Fibroblast of pulmonary artery (primary cell): Measurements from ENCODE around the gene EPS8L1.
"Not testable (repeated sequence)": the region's sequence is repeated elsewhere in the genome, so short reads cannot be mapped to it uniquely, and the experiment has no call there.

Experiments used
- DNase-seq: peaks from one replicate; pipeline ENCODE4 v3.0.0-alpha.2; 2010; ENCODE audit warnings: low read depth
- H3K4me3 ChIP-seq: replicated peaks from 2 replicates; pipeline ENCODE4 v1.5.1; 2011; ENCODE audit warnings: low read depth, mild to moderate bottlenecking, control low read depth, low read length, moderate library complexity
- TF ChIP-seq, protein P1 (sequence below): IDR thresholded peaks from 2 replicates; pipeline ENCODE4 v1.5.1; 2011; ENCODE audit warnings: mild to moderate bottlenecking, control low read depth, low read length, inconsistent platforms; ENCODE audit errors: missing control alignments

Gene EPS8L1

DNA sequence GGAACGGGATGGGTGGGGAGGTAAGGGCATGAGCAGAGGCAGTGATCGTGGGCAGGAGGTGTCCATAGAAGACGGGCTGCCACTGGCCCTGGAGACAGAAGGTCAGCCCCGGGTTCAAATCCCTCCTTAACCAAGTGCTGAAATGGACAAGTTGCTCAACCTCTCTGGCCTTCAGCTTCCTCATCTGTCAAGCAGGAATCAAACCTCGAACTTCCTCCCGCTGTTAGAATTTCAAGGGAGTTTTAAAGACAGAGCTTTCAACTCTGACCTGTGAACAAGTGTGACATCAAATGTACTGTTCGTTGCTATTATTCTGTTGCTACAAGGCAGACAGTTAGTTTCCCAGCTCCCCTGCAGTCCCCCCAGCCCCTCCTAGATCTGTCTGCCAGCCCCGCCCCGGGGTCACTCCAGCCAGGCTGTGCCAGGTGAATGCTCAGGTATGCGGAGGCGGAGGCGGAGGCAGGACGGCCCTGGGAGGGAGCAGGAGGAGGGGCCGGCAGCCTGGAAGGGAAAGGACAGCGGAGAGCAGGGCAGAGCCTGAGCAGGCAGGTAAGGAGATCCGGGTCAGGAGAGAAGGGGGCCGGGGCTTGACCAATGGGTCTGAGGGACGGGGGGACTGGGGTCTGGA lies at the start of gene EPS8L1:
Gene EPS8L1, plus strand, starts transcription at position 499 of the 628 bp plus-strand sequence. CDS start 576 bp downstream, outside the sequence.
- TF ChIP-seq, protein P1, sequence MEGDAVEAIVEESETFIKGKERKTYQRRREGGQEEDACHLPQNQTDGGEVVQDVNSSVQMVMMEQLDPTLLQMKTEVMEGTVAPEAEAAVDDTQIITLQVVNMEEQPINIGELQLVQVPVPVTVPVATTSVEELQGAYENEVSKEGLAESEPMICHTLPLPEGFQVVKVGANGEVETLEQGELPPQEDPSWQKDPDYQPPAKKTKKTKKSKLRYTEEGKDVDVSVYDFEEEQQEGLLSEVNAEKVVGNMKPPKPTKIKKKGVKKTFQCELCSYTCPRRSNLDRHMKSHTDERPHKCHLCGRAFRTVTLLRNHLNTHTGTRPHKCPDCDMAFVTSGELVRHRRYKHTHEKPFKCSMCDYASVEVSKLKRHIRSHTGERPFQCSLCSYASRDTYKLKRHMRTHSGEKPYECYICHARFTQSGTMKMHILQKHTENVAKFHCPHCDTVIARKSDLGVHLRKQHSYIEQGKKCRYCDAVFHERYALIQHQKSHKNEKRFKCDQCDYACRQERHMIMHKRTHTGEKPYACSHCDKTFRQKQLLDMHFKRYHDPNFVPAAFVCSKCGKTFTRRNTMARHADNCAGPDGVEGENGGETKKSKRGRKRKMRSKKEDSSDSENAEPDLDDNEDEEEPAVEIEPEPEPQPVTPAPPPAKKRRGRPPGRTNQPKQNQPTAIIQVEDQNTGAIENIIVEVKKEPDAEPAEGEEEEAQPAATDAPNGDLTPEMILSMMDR: no peak
- no peak within 1 kb of the TSS for H3K4me3 ChIP-seq
- DNase-seq: no peak

DNA sequence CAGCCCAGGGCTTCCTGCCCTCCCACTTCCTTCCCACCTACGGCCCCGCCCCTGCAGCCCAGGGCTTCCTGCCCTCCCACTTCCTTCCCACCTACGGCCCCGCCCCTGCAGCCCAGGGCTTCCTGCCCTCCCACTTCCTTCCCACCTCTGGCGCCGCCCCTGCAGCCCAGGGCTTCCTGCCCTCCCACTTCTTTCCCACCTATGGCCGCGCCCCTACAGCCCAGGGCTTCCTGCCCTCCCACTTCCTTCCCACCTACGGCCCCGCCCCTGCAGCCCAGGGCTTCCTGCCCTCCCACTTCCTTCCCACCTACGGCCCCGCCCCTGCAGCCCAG lies 48.6 kb upstream of the EPS8L1 start:
- DNase-seq, H3K4me3 ChIP-seq: not testable (repeated sequence)

DNA sequence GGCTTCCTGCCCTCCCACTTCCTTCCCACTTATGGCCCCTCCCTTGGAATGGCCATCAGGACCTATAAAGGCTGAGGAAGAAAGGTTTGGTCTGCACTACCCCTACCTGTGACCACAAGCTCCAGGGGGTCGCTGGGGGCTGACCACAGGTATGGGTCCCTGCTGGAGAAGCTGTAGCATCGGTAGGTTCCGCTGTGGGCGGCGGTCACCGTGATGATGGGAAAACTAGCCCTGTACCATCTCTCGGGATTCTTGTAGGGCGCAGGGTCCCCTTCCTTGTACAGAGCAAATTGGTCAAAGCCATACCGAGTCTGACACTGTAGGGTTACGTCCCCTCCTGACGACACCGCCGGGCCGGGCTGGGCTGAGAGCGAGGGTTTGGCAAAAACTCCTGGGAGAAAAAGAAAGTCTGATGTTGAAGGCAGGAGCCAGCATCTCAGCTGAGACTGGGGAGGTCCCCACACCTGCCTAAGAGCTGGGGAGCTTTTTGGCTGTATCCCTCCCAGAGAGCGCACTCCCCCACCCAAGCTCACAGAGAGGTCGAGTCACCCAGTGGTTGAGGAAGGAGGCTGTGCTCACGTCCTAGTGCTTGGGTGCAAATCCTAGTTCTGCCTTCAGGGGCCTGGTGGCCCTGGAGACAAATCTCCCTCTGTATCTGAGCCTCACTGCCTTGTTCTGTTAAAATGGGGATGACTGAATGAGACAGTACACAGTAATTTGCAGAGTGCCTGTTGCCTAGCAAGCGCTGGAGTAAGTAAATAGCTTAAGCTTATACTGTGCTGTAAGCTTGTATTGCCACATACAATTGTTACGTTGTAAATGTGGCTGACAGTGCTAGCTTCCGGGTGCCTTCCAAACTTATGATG lies 48.0 kb upstream of the EPS8L1 start:
- H3K4me3 ChIP-seq: no peak overlapping the region
- TF ChIP-seq, protein P1: no peak
- no peak for DNase-seq

DNA sequence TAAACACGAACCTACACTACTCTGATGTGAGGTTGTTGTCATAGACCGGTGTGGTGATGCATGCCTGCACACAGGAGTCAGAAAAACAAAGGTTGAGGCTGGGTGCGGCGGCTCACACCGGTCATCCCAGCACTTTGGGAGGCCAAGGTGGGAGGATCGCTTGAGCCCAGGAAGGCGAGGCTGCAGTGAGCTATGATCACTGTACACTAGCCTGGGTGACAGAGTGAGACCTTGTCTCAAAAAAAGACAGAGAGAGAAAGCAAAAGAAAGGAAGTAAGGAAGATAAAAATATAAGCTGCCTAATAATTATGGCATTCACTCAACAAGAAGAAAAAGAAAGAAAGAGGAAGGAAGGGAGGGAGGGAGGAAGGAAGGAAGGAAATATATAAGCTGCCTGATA lies 46.9 kb upstream of the EPS8L1 start:
- TF ChIP-seq, protein P1: no peak
- H3K4me3 ChIP-seq: no peak overlapping the region
- no peak for DNase-seq

DNA sequence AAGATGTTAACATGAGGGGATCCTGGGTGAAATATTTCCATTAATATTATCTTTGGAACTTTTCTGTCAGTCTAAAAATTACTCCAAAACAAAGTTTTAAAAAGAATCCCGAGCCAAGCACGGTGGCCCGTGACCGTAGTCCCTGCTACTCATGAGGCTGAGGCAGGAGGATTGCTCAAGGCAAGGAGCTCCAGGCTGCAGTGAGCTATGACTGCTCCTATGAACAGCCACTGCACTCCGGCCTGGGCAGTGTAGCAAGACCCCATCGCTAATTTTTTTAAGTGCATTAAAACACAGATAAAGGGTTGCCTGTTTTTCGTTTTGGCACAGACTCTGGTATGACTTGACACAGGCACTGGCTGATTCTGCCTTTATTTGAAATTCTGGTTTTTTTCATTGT lies 44.5 kb upstream of the EPS8L1 start:
- TF ChIP-seq, protein P1: no peak
- DNase-seq: no peak
- H3K4me3 ChIP-seq: no peak overlapping the region

DNA sequence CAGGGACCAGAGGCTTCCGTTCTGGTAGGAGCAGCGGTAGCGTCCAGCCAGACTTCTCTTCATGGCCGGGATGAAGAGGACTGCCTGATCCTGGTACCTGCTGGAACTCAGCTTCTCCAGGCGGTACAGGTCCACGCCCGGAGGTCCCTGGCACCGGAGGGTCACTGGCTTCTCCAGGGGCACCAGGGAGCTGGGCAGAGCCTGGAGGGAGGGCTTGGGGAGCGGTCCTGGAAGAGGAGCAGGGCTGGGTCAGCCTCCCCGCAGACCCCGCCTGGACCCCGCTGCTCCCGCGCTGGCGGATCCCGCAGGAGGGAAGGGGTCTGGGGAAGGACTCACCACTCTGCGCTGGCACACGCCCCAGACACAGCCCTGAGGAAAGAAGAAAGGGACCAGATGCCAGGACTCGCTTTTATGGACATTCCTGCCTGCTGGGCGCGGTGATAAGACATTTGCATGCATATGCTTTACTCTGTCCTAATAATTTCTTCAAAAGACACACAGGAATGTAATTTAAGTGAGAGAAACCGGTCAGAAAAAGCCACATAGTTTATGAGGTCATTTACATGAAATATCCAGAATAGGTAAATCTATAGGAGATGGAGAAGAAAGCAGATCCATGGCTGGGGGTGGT lies 43.4 kb upstream of the EPS8L1 start:
- no peak overlapping the region for H3K4me3 ChIP-seq
- DNase-seq: no peak
- TF ChIP-seq, protein P1: no peak

DNA sequence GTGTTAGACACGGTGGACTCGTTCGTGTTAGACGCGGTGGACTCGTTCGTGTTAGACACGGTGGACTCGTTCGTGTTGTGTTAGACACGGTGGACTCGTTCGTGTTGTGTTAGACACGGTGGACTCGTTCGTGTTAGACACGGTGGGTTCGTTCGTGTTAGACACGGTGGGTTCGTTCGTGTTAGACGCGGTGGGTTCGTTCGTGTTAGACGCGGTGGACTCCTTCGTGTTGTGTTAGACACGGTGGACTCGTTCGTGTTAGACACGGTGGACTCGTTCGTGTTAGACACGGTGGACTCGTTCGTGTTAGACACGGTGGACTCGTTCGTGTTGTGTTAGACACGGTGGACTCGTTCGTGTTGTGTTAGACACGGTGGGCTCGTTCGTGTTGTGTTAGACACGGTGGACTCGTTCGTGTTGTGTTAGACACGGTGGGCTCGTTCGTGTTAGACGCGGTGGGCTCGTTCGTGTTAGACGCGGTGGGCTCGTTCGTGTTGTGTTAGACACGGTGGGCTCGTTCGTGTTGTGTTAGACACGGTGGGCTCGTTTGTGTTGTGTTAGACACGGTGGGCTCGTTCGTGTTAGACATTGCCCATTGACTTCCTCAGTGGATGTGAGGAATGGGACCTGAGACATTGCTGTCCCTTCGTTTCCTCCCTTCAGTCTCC lies 42.6 kb upstream of the EPS8L1 start:
- DNase-seq, H3K4me3 ChIP-seq: not testable (repeated sequence)
